Eye (tissue), 1 donor: ENCODE results near the gene THADA.
"Not testable (repeated sequence)": the region's sequence is repeated elsewhere in the genome, so short reads cannot be mapped to it uniquely, and the experiment has no call there.

Experiments used
- DNase-seq: peaks from one replicate; pipeline ENCODE4 v3.0.0-alpha.2; 2015

THADA gene

GRCh38 chr2:43198263-43198662, 397.6 kb downstream of the THADA start:
- DNase-seq = no peak

- DNase-seq = no peak
Observed at GRCh38 chr2:43197588-43197896, 398.3 kb downstream of the THADA start.

GRCh38 chr2:43196768-43197587, 398.9 kb downstream of the THADA start:
- no peak for DNase-seq

GRCh38 chr2:43194121-43194869, 401.5 kb downstream of the THADA start:
- DNase-seq = no peak

GRCh38 chr2:43193652-43194120, 402.2 kb downstream of the THADA start:
- no peak for DNase-seq

- DNase-seq = no peak
Observed at GRCh38 chr2:43192744-43193651, 402.8 kb downstream of the THADA start.

GRCh38 chr2:43191947-43192516, 403.8 kb downstream of the THADA start:
- DNase-seq = no peak

GRCh38 chr2:43190311-43191052, 405.4 kb downstream of the THADA start:
- no peak for DNase-seq

- DNase-seq = not testable (repeated sequence)
Observed at GRCh38 chr2:43189861-43190260, 406.0 kb downstream of the THADA start.

GRCh38 chr2:43188561-43189386, 407.1 kb downstream of the THADA start:
- DNase-seq = no peak

GRCh38 chr2:43186679-43187374, 409.0 kb downstream of the THADA start:
- no peak for DNase-seq

- DNase-seq = no peak
Observed at GRCh38 chr2:43186321-43186678, 409.5 kb downstream of the THADA start.

- DNase-seq = no peak
Observed at GRCh38 chr2:43185146-43185545, 410.7 kb downstream of the THADA start.

GRCh38 chr2:43184339-43184895, 411.4 kb downstream of the THADA start:
- DNase-seq = no peak

GRCh38 chr2:43183743-43184142, 412.1 kb downstream of the THADA start:
- no peak for DNase-seq

GRCh38 chr2:43180897-43181296, 414.9 kb downstream of the THADA start:
- no peak for DNase-seq
